Measurements from ENCODE around the gene EXOC2.
"Not testable (repeated sequence)": the region's sequence is repeated elsewhere in the genome, so short reads cannot be mapped to it uniquely, and the experiment has no call there.

Gene EXOC2

DNA sequence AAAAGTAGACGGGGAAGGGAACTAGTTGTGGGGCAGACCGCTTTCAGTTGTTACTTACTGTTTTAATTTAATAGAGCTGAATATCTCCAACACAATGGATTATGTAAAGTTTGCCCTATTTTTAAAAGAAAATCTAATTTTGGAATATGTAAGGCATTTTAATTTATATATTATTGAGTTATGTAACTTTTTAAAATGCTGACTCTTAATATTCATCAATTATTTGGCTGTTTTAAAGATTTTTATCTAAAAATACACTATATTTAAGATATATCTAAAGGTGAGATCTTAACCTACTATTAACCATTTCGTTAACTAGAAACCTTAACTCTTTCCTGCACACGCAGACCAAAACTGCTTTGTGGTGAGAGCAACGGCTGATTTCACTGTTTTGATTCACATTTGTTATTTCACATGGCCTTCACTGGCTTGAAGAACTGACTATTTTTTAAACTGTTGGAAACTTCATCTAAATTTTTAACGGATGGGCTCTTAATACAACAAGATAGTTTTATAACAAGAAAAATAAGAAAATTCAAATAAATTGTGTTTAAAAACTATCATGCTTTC, 123.9 kb downstream of the EXOC2 start:
- TF ChIP-seq POLR2A (IDR thresholded peaks at IDR 0.05; ENCODE audit: extremely low read depth, insufficient read length) = no peak
- no peak overlapping the region for H3K4me3 ChIP-seq (ENCODE audit: low read depth, low read length)
- DNase-seq (ENCODE audit: low read depth) = no peak

DNA sequence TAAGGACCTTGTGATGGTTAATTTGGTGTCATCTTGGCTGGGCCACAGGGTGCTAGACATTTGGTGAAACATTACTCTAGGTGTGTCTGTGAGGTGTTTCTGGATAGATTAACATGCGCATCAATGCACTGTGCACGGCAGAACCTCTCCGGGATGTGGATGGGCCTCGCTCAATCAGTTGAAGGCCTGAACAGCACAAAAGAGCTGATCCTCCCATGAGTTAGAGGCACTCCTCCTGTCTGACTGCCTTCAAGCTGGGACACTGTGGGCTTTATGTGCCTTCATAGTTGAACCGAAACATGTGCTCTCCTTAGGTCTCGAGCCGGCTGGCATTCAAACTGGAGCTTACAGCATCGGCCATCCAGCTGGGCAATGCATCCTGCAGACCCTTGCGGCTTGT, 124.9 kb downstream of the EXOC2 start:
- DNase-seq (ENCODE audit: low read depth) = no peak
- no peak overlapping the region for H3K4me3 ChIP-seq (ENCODE audit: low read depth, low read length)
- TF ChIP-seq, protein P1, sequence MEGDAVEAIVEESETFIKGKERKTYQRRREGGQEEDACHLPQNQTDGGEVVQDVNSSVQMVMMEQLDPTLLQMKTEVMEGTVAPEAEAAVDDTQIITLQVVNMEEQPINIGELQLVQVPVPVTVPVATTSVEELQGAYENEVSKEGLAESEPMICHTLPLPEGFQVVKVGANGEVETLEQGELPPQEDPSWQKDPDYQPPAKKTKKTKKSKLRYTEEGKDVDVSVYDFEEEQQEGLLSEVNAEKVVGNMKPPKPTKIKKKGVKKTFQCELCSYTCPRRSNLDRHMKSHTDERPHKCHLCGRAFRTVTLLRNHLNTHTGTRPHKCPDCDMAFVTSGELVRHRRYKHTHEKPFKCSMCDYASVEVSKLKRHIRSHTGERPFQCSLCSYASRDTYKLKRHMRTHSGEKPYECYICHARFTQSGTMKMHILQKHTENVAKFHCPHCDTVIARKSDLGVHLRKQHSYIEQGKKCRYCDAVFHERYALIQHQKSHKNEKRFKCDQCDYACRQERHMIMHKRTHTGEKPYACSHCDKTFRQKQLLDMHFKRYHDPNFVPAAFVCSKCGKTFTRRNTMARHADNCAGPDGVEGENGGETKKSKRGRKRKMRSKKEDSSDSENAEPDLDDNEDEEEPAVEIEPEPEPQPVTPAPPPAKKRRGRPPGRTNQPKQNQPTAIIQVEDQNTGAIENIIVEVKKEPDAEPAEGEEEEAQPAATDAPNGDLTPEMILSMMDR (IDR thresholded peaks at IDR 0.05; ENCODE audit: low read depth, low read length) = no peak
- TF ChIP-seq MYC (IDR thresholded peaks at IDR 0.05; ENCODE audit: low read depth, low read length) = no peak
- TF ChIP-seq POLR2A (IDR thresholded peaks at IDR 0.05; ENCODE audit: extremely low read depth, insufficient read length) = no peak
- no peak for TF ChIP-seq MAX (IDR thresholded peaks at IDR 0.05; ENCODE audit: low read depth, low read length)

DNA sequence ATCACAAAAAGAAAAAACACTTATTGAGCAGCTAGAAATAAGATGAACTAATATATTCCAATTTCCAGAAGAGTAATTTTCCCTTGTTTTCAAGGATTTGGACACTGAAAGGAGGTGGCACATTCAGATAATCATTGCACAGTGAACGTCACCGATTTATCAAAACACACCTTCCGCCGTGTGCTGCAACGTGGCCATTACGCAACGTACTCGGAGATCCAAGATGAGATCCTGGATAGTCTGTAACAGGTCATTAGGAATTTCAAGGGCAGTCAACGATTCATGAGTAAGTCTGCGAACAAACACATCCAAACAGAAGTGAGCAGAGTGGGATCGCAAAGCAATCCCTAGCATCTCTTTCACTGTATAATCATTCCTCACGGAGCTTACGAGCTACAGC, 129.1 kb downstream of the EXOC2 start:
- no peak overlapping the region for H3K4me3 ChIP-seq (ENCODE audit: low read depth, low read length)
- TF ChIP-seq, protein P1 (IDR thresholded peaks at IDR 0.05; ENCODE audit: low read depth, low read length) = no peak
- no peak for TF ChIP-seq MYC (IDR thresholded peaks at IDR 0.05; ENCODE audit: low read depth, low read length)
- no peak for TF ChIP-seq MAX (IDR thresholded peaks at IDR 0.05; ENCODE audit: low read depth, low read length)
- no peak for TF ChIP-seq POLR2A (IDR thresholded peaks at IDR 0.05; ENCODE audit: extremely low read depth, insufficient read length)
- no peak for DNase-seq (ENCODE audit: low read depth)

GRCh38 chr6:562052-562676, 130.8 kb downstream of the EXOC2 start:
- no peak for TF ChIP-seq MAX (IDR thresholded peaks at IDR 0.05; ENCODE audit: low read depth, low read length)
- TF ChIP-seq POLR2A (IDR thresholded peaks at IDR 0.05; ENCODE audit: extremely low read depth, insufficient read length) = no peak
- TF ChIP-seq, protein P1 (IDR thresholded peaks at IDR 0.05; ENCODE audit: low read depth, low read length) = no peak
- no peak for TF ChIP-seq MYC (IDR thresholded peaks at IDR 0.05; ENCODE audit: low read depth, low read length)
- DNase-seq (ENCODE audit: low read depth) = no peak
- no peak overlapping the region for H3K4me3 ChIP-seq (ENCODE audit: low read depth, low read length)

DNA sequence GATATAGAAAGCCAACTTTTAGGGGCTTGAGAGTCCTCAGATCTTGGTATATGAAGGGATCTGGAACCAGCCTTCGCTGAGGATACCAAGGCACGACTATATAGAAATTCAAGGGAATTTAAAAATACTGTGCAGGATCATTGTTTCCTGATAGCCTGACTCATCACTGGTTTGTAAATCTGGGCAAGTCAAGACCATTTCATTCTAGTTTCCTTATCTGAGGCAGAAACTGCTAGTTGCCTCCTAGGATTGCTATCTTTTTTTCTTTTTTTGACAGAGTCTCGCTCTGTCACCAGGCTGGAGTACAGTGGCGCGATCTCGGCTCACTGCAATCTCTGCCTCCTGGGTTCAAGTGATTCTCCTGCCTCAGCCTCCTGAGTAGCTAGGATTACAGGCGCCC, 131.6 kb downstream of the EXOC2 start:
- not testable (repeated sequence) for H3K4me3 ChIP-seq (ENCODE audit: low read depth, low read length); DNase-seq (ENCODE audit: low read depth)

DNA sequence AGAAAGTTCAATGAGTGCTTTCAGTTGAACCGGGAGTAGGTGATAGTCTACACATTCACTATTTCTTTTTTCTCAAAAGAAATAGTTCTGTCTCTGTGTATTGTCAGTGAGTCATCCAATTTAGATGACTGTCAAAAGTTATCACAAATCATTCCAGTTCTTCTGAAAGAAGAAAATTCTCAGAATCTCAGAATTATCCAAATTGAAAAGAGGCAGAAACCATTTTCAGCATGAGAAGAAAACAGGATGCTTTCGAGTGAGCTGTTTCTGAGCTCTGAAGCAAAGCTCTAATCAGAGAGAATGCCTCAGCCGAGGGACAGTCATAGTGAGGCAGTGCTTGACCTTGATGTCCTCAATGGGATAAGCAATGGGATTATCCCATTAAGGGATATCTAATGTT, 134.0 kb downstream of the EXOC2 start:
- TF ChIP-seq, protein P1 (IDR thresholded peaks at IDR 0.05; ENCODE audit: low read depth, low read length) = no peak
- TF ChIP-seq POLR2A (IDR thresholded peaks at IDR 0.05; ENCODE audit: extremely low read depth, insufficient read length) (no peak), MAX (IDR thresholded peaks at IDR 0.05; ENCODE audit: low read depth, low read length) (no peak), MYC (IDR thresholded peaks at IDR 0.05; ENCODE audit: low read depth, low read length) (no peak)
- H3K4me3 ChIP-seq (ENCODE audit: low read depth, low read length) = no peak overlapping the region
- no peak for DNase-seq (ENCODE audit: low read depth)

GRCh38 chr6:558089-558488, 134.8 kb downstream of the EXOC2 start:
- no peak for DNase-seq (ENCODE audit: low read depth)
- TF ChIP-seq, protein P1 (IDR thresholded peaks at IDR 0.05; ENCODE audit: low read depth, low read length) = no peak
- TF ChIP-seq POLR2A (IDR thresholded peaks at IDR 0.05; ENCODE audit: extremely low read depth, insufficient read length) (no peak), MAX (IDR thresholded peaks at IDR 0.05; ENCODE audit: low read depth, low read length) (no peak), MYC (IDR thresholded peaks at IDR 0.05; ENCODE audit: low read depth, low read length) (no peak)
- H3K4me3 ChIP-seq (ENCODE audit: low read depth, low read length) = no peak overlapping the region
